Progenitor cell of endocrine pancreas (in vitro differentiated cells): ENCODE data around the gene HERPUD2. TPM values are rescaled to one million over a fixed set of nuclear protein-coding genes. Genes with fewer than 3 reads are reported as not detected.

ENCODE experiments used
- DNase-seq: peaks from one replicate; pipeline ENCODE4 v3.0.0; 2021; ENCODE audit warnings: low spot score; ENCODE audit not compliant: unreplicated experiment
- H3K27ac Mint-ChIP-seq: 2 replicates; pipeline ENCODE4 v1.8.0; 2021; ENCODE audit warnings: mild to moderate bottlenecking, moderate library complexity, mixed read lengths
- H3K27me3 Mint-ChIP-seq: 2 replicates; pipeline ENCODE4 v1.8.0; 2021; ENCODE audit warnings: mixed read lengths
- H3K36me3 Mint-ChIP-seq: 2 replicates; pipeline ENCODE4 v1.8.0; 2022; ENCODE audit warnings: mixed read lengths; ENCODE audit not compliant: insufficient read depth
- H3K4me1 Mint-ChIP-seq: 2 replicates; pipeline ENCODE4 v1.8.0; 2021; ENCODE audit warnings: low read depth, mixed read lengths
- H3K4me3 Mint-ChIP-seq: 2 replicates; pipeline ENCODE4 v1.8.0; 2021; ENCODE audit warnings: low read depth, mild to moderate bottlenecking, moderate library complexity, mixed read lengths
- H3K9me3 Mint-ChIP-seq: 2 replicates; pipeline ENCODE4 v1.8.0; 2021; ENCODE audit warnings: low read depth, mixed read lengths
- total RNA-seq: library from RNA; stranded (reverse); gene quantifications from 2 replicates; pipeline ENCODE4 v1.2.1, GENCODE V29; 2021
- TF ChIP-seq, protein P1 (sequence below): fragments of 200-600 bp; sonication (generic); IDR thresholded peaks from one replicate; pipeline ENCODE4 v1.5.0; 2021; ENCODE audit warnings: antibody characterized with exemption, mild to moderate bottlenecking; ENCODE audit not compliant: unreplicated experiment

Gene HERPUD2
- total RNA-seq, 1 donor from 2014 or later: 39.1 TPM

DNA sequence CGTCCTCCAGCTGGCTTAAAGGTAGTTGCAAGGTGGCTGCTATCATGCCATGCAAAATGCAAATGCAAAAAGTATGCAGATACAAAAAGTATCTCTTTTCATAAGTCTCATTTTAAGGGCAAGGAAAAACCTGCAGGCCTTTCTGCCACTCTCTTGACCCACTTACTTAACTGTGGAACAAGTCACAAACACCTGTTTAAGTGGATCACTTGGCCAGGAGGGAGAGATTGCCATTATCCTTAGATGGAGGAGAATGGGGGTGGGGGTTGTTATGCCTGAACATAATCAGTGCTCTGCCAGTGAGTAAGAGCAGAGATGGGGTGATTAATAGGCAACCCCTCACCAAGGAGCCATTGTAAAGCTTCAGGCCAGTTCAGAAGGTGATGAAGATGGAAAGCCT is 25.1 kb upstream of the HERPUD2 start:
- Mint-ChIP-seq H3K27ac (no peak overlapping the region), H3K36me3 (no peaks in the 10 kb centered on the region), H3K4me3 (no peak overlapping the region), H3K27me3 (no peaks in the 10 kb centered on the region), H3K9me3 (no peaks in the 10 kb centered on the region), H3K4me1 (peaks cover 7% of the 10 kb centered on the region)
- DNase-seq: no peak
- TF ChIP-seq, protein P1, sequence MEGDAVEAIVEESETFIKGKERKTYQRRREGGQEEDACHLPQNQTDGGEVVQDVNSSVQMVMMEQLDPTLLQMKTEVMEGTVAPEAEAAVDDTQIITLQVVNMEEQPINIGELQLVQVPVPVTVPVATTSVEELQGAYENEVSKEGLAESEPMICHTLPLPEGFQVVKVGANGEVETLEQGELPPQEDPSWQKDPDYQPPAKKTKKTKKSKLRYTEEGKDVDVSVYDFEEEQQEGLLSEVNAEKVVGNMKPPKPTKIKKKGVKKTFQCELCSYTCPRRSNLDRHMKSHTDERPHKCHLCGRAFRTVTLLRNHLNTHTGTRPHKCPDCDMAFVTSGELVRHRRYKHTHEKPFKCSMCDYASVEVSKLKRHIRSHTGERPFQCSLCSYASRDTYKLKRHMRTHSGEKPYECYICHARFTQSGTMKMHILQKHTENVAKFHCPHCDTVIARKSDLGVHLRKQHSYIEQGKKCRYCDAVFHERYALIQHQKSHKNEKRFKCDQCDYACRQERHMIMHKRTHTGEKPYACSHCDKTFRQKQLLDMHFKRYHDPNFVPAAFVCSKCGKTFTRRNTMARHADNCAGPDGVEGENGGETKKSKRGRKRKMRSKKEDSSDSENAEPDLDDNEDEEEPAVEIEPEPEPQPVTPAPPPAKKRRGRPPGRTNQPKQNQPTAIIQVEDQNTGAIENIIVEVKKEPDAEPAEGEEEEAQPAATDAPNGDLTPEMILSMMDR: no peak

DNA sequence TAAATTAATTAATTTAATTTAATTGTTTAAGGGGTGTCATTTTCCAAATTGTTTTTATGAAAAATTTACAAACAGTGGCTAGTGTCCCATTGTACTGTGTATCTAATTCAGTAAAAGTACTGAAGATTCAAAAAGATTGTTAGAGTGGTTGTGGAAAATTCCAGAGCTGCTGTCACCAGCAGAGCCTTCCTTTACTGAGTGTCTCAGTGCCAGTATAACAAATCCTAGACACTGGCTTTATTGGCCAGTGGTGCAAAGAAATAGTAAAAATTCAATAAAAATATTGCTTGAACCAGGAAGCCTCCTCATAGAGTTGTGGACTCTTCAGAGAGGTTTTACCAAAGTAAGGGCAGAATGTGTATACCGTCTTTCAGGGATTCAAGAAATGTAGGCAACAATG is 23.1 kb upstream of the HERPUD2 start:
- H3K4me1 Mint-ChIP-seq: peaks cover 14% of the 10 kb centered on the region
- H3K36me3 Mint-ChIP-seq: no peaks in the 10 kb centered on the region
- H3K27ac Mint-ChIP-seq: no peak overlapping the region
- H3K27me3 Mint-ChIP-seq: no peaks in the 10 kb centered on the region
- H3K9me3 Mint-ChIP-seq: no peaks in the 10 kb centered on the region
- H3K4me3 Mint-ChIP-seq: no peak overlapping the region
- DNase-seq: no peak
- TF ChIP-seq, protein P1: no peak

DNA sequence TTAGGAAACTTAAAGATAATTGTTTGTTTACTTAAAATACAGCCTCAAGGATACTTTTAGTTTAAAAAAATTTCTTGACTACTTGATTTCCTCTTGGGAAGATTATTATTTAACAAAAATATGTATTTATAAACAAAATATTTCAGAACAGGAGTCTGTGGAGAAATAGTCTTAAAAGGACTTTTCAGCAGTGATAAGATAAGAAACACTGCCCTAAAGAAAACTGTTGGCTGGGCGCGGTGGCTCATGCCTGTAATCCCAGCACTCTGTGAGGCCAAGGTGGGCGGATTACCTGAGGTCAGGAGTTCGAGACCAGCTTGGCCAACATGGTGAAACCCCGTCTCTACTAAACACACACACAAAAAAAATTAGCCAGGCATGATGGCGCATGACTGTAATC is 22.6 kb upstream of the HERPUD2 start:
- H3K4me1 Mint-ChIP-seq: peaks cover 14% of the 10 kb centered on the region

GRCh38 chr7:35717013-35717412 is 22.1 kb upstream of the HERPUD2 start:
- Mint-ChIP-seq H3K27ac (no peak overlapping the region), H3K27me3 (no peaks in the 10 kb centered on the region), H3K9me3 (no peaks in the 10 kb centered on the region), H3K36me3 (no peaks in the 10 kb centered on the region), H3K4me3 (no peak overlapping the region), H3K4me1 (peaks cover 14% of the 10 kb centered on the region)
- no peak for DNase-seq
- TF ChIP-seq, protein P1: no peak

More for the DNA sequence above, 22.6 kb upstream of the HERPUD2 start:
- no peaks in the 10 kb centered on the region for H3K9me3 Mint-ChIP-seq
- H3K27me3 Mint-ChIP-seq: no peaks in the 10 kb centered on the region
- H3K27ac Mint-ChIP-seq: no peak overlapping the region
- H3K36me3 Mint-ChIP-seq: no peaks in the 10 kb centered on the region
- DNase-seq: no peak
- TF ChIP-seq, protein P1: no peak
- H3K4me3 Mint-ChIP-seq: no peak overlapping the region

GRCh38 chr7:35716038-35716803 is 21.3 kb upstream of the HERPUD2 start:
- DNase-seq: no peak
- TF ChIP-seq, protein P1: no peak
- H3K27me3 Mint-ChIP-seq: no peaks in the 10 kb centered on the region
- H3K4me3 Mint-ChIP-seq: no peak overlapping the region
- no peak overlapping the region for H3K27ac Mint-ChIP-seq
- H3K36me3 Mint-ChIP-seq: no peaks in the 10 kb centered on the region
- no peaks in the 10 kb centered on the region for H3K9me3 Mint-ChIP-seq
- peaks cover 14% of the 10 kb centered on the region for H3K4me1 Mint-ChIP-seq
